Stimulated activated CD4-positive, alpha-beta T cell treated with anti-CD3 and anti-CD28 coated beads, Interleukin-4, amount 100 ng/mL, for 48 hours (primary cell): ENCODE data around the gene HECTD2.
"Not testable (repeated sequence)": the region's sequence is repeated elsewhere in the genome, so short reads cannot be mapped to it uniquely, and the experiment has no call there.

ENCODE experiments used
- DNase-seq, 2 donors: peaks; one replicate each; pipeline ENCODE4 v3.0.0-alpha.2; 2020; ENCODE audit warnings: low read depth in 2 of 2

Gene HECTD2

GRCh38 chr10:91411621-91412020 lies 1.5 kb downstream of the HECTD2 start:
- no peak for DNase-seq

GRCh38 chr10:91412354-91413087 lies 2.4 kb downstream of the HECTD2 start:
- DNase-seq, result no peak

DNA sequence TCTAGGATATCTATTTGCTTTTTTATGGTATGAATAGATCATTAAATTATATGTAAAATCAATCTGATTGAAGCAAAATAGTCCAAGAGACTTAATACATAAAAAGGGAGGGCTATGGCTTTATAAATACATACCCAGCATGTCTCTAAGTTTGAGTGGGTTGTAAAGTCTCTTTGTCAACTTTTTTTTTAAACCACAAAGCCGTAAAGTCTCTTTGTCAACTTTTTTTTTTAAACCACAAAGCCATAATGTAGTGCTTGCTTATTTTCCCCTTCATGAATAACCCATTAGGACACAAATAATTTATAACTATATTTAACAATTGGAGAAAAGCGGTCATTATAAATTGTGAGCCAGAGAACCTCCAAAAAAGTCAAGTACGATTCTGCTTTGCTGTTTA lies 5.7 kb downstream of the HECTD2 start:
- DNase-seq, result no peak

DNA sequence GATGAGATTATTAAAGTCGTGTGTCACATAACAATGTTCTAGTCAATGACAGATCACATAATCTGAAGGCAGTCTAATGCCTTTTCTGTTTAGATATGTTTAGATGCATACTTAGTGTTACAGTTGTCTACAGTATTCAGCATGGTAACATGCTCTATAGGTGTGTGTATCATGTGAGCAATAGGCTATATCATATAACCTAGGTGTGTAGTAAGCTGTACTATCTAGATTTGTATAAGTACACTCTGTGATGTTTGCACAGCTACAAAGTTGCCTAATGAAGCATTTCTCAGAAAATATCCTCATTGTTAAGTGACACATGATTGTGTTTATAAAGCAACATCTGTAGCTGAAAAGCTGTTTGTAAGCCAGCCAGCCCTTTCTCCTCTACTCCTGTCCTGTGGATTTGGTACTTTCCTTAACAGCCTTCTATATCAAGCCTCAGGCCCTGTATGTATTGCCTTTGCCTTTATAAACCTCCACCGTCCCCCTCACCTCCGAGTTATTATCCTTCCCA lies 6.3 kb downstream of the HECTD2 start:
- no peak for DNase-seq

DNA sequence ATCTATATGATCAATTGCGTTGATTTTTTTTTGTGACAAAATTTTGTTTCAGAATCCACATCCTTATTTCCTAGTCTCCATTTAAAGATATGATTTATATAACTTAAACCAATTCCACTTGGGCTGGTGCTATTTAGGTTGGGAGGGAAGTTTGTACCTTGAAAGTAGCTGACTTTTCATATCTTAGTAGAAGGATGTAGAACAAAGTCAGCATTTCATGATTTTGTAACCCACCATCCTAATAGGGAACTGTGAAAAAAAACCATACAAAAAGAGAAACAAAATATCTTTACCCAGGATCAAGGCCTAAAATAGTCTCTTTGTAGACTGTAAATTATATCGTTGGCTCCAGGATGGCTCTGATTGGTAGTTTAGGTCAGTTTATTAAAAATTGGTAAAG lies 8.3 kb downstream of the HECTD2 start:
- DNase-seq, result no peak

GRCh38 chr10:91420868-91421267 lies 10.7 kb downstream of the HECTD2 start:
- DNase-seq, result no peak

GRCh38 chr10:91422915-91423314 lies 12.8 kb downstream of the HECTD2 start:
- DNase-seq, result no peak

DNA sequence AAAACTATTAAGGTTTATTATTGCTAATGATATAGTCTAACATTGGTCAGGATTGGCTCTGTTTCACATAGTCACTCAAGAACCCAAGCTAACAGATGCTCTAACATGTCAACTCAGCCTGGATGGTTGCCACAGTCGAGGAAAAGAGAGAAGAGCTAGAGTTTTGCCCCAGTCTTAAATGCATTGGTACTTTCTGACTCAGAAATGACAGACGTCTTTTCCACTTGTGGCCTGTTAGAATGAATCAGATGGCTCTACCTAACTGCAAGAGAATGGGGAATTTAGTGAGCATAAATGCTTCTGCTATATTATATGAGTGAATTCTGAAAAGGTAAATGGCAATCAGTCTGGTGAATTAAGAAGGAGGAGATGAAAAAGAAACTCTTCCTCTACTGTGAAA lies 13.9 kb downstream of the HECTD2 start:
- DNase-seq, result peak in 1 of 2 donors; percentile 9

- DNase-seq, result no peak
These were observed 22.0 kb downstream of the HECTD2 start for GRCh38 chr10:91432175-91432574.

DNA sequence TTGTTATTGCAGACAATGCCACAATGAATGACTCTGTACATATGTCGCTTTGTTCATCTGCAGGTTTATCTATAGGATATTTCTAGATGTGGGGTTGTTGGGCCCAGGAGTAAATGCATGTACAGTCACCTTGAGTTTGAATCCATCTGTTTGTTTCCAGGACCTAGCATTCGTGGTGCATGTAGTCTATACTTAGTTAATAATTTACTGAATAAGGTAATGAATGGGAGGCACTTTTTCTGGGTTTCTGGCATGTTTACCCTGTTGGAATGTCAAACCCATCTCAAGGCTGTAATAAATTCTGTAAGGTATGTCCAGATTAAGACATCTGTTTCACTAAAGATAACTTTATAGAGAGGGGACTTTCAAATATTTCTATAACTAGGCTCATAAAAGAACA lies 23.5 kb downstream of the HECTD2 start:
- no peak for DNase-seq

DNA sequence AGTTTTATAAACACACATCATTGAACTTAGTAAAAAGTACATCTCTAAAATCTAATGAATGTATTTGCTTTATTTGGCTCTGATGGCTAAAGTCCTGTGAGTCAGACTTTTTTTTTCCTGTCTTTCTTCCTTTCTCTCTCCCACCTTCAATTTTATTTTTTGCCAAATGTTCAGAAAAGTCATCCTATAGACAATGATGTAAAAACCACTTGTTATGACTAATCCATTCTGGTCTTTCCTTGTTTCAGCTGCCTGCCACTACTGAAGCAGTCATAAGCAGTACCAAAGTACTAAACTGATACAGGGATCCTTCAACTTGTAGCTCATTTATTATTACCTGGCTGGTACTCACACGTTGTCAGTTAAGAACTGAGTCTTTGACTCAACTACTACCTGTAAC lies 23.9 kb downstream of the HECTD2 start:
- no peak for DNase-seq

DNA sequence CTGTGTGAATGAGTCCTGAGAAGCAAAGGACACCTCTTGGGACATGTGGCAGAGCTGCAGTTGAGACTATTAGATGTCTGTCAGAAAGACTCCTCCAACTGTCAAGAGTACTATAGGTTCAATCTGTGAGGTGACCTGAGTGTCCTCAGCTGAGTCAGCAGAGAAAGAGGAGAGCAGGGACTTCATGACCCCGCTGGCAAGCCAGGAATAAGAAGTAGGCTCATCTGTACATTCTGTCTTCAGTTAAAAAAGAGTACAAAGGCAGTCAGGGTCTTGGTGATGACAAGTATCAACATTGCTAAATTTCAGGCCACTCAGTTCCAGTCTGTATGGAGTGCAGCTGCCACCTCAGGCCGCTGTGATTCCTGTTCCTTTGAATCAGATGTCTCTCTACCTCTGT lies 25.1 kb downstream of the HECTD2 start:
- no peak for DNase-seq

DNA sequence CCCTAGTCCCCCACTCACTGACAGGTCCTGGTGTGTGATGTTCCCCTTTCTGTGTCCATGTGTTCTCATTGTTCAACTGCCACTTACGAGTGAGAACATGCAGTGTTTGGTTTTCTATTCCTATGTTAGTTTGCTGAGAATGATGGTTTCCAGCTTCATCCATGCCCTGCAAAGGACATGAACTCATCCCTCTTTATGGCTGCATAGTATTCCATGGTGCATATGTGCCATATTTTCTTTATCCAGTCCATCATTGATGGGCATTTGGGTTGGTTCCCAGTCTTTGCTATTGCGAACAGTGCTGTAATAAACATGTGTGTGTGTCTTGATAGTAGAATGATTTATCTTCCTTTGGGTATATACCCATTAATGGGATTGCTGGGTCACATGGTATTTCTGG lies 28.1 kb downstream of the HECTD2 start:
- DNase-seq, result not testable (repeated sequence)

GRCh38 chr10:91444211-91445182 lies 34.4 kb downstream of the HECTD2 start:
- no peak for DNase-seq

DNA sequence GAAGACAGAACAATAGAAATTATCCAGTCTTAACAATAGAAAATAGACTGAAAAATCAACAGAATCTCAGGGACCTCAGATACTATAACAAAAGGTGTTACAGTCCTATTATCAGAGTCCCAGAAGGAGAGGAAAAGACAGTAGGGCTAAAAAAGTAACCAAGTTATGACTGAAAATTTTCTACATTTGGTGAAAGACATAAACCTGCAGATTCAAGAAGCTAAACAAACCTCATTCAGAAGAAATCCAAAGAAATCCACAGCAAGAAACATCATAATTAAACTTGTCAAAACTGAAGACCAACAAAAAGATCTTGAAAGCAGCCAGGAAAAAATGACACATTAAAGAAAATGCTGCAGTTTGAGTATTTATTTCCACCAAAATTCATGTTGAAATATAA lies 41.9 kb downstream of the HECTD2 start:
- DNase-seq, result no peak

GRCh38 chr10:91453535-91453934 lies 43.4 kb downstream of the HECTD2 start:
- DNase-seq, result no peak

- DNase-seq, result not testable (repeated sequence)
These were observed 45.0 kb downstream of the HECTD2 start for GRCh38 chr10:91455135-91455534.

- no peak for DNase-seq
These were observed 50.5 kb downstream of the HECTD2 start for GRCh38 chr10:91460681-91461080.

- DNase-seq, result no peak
These were observed 52.3 kb downstream of the HECTD2 start for GRCh38 chr10:91462423-91462822.

- DNase-seq, result no peak
These were observed 54.4 kb downstream of the HECTD2 start for GRCh38 chr10:91464500-91464899.

GRCh38 chr10:91465261-91465660 lies 55.1 kb downstream of the HECTD2 start:
- DNase-seq, result no peak

DNA sequence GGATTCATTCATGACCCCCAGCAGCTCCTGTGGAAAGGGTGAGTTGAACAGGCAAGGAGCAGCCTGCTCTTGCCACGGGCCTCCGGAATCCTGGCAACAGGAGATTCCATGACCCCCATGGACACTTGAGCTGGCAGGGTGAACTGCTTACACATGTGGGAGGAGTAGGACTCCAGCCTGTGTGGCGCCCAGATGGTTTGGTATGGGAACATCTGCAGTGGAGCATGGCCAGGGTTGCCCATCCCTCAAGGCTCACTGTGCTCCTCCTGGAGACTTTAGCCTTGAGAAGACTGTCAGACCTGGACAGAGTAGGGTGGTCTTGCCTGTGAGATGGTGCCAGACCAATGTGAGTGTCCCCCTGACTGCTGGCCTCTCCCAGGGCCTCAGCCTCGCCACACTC lies 57.0 kb downstream of the HECTD2 start:
- no peak for DNase-seq

GRCh38 chr10:91471602-91472001 lies 61.5 kb downstream of the HECTD2 start:
- no peak for DNase-seq
